IMR-90 (cell line): ENCODE results near the gene CD163. TPM values are rescaled to one million over a fixed set of nuclear protein-coding genes. Genes with fewer than 3 reads are reported as not detected.

Experiments used
- ATAC-seq: fragments of 200-7000 bp; cut with Tn5 transposase; 2 replicates; pipeline ENCODE4 v1.9.1; 2020; ENCODE audit warnings: low read depth, mild to moderate bottlenecking, moderate library complexity
- BruUV-seq: library from RNA; stranded (reverse); fragments of 400-500 nt; replicated peaks from 2 replicates; lab custom pipeline; 2021; lab: Mats Ljungman, UMichigan
- CTCF ChIA-PET: fragments of 300-600 bp; formaldehyde crosslinking; extraction: SDS; loops from one replicate; lab custom pipeline; 2021; ENCODE audit warnings: antibody characterized with exemption; lab: Yijun Ruan, JAX
- POLR2A ChIA-PET: fragments of 300-600 bp; sonication (Branson Sonifier 250); formaldehyde crosslinking; loops from one replicate; lab custom pipeline; 2022; ENCODE audit warnings: antibody characterized with exemption; ENCODE audit not compliant: unreplicated experiment; lab: Charles Lee
- DNase-seq: peaks from one replicate; pipeline ENCODE4 v3.0.0; 2013
- H2AFZ ChIP-seq: replicated peaks from 2 replicates; pipeline ENCODE3; 2013; ENCODE audit warnings: low read length, mild to moderate bottlenecking; ENCODE audit not compliant: poor library complexity
- H2AK5ac ChIP-seq: 2 replicates; pipeline ENCODE4 v1.6.1; 2013; ENCODE audit warnings: low read depth, low read length, inconsistent platforms
- H2AK9ac ChIP-seq: replicated peaks from 2 replicates; pipeline ENCODE3; 2013; ENCODE audit warnings: mild to moderate bottlenecking, low read depth, low read length, moderate library complexity; ENCODE audit not compliant: poor library complexity
- H2BK120ac ChIP-seq: 2 replicates; pipeline ENCODE4 v1.6.1; 2013; ENCODE audit warnings: low read depth, low read length, inconsistent platforms
- H2BK15ac ChIP-seq: 3 replicates; pipeline ENCODE4 v1.6.1; 2013; ENCODE audit warnings: low read depth, low read length, inconsistent platforms
- H2BK20ac ChIP-seq: 2 replicates; pipeline ENCODE4 v1.6.1; 2013; ENCODE audit warnings: low read depth, mild to moderate bottlenecking, inconsistent platforms, low read length, moderate library complexity
- H2BK5ac ChIP-seq: 2 replicates; pipeline ENCODE4 v1.6.1; 2013; ENCODE audit warnings: mild to moderate bottlenecking, low read depth, low read length, inconsistent platforms; ENCODE audit not compliant: poor library complexity, severe bottlenecking
- H3K14ac ChIP-seq: replicated peaks from 2 replicates; pipeline ENCODE4 v1.6.1; 2013; ENCODE audit warnings: low read depth, low read length, inconsistent platforms
- H3K18ac ChIP-seq: 2 replicates; pipeline ENCODE4 v1.6.1; 2013; ENCODE audit warnings: low read depth, low read length, control low read depth
- H3K23ac ChIP-seq: 2 replicates; pipeline ENCODE4 v1.6.1; 2013; ENCODE audit warnings: low read depth, low read length, inconsistent platforms
- H3K27ac ChIP-seq: 2 replicates; pipeline ENCODE4 v1.5.1; 2013; ENCODE audit warnings: mild to moderate bottlenecking, control low read depth, low read length; ENCODE audit not compliant: insufficient read depth
- H3K27me3 ChIP-seq: 2 replicates; pipeline ENCODE4 v1.6.1; 2013; ENCODE audit warnings: low read length; ENCODE audit not compliant: control insufficient read depth, insufficient read depth
- H3K36me3 ChIP-seq: 2 replicates; pipeline ENCODE4 v1.6.1; 2013; ENCODE audit warnings: low read length, mixed read lengths; ENCODE audit not compliant: control insufficient read depth, insufficient read depth
- H3K4ac ChIP-seq: 2 replicates; pipeline ENCODE4 v1.6.1; 2013; ENCODE audit warnings: low read depth, low read length, inconsistent platforms
- H3K4me1 ChIP-seq: 2 replicates; pipeline ENCODE4 v1.6.1; 2013; ENCODE audit warnings: low read length, mixed read lengths; ENCODE audit not compliant: control insufficient read depth, insufficient read depth
- H3K4me2 ChIP-seq: 2 replicates; pipeline ENCODE4 v1.6.1; 2013; ENCODE audit warnings: low read depth, mild to moderate bottlenecking, control low read depth, low read length, moderate library complexity
- H3K4me3 ChIP-seq: 2 replicates; pipeline ENCODE4 v1.5.1; 2013; ENCODE audit warnings: low read depth, mild to moderate bottlenecking, control low read depth, low read length, moderate library complexity; ENCODE audit not compliant: insufficient read depth
- H3K56ac ChIP-seq: 2 replicates; pipeline ENCODE4 v1.6.1; 2013; ENCODE audit warnings: low read length, inconsistent platforms; ENCODE audit not compliant: insufficient read depth; ENCODE audit errors: extremely low read depth
- H3K79me1 ChIP-seq, 2 experiments: 2 replicates each; pipeline ENCODE4 v1.6.1; 2013; ENCODE audit warnings: low read length in 2 of 2, inconsistent platforms in 1 of 2, low read depth in 1 of 2
- H3K9ac ChIP-seq: 2 replicates; pipeline ENCODE4 v1.6.1; 2013; ENCODE audit warnings: low read depth, low read length, control low read depth
- H3K9me1 ChIP-seq: 2 replicates; pipeline ENCODE4 v1.6.1; 2013; ENCODE audit warnings: low read length, inconsistent platforms; ENCODE audit not compliant: insufficient read depth
- H3K9me3 ChIP-seq: 2 replicates; pipeline ENCODE4 v1.6.1; 2013; ENCODE audit warnings: low read length; ENCODE audit not compliant: control insufficient read depth, insufficient read depth
- H4K20me1 ChIP-seq: 2 replicates; pipeline ENCODE4 v1.6.1; 2013; ENCODE audit warnings: low read length, inconsistent platforms; ENCODE audit not compliant: insufficient read depth
- H4K5ac ChIP-seq: 2 replicates; pipeline ENCODE4 v1.6.1; 2013; ENCODE audit warnings: mild to moderate bottlenecking, low read depth, low read length, control low read depth
- H4K8ac ChIP-seq, 2 experiments: 2 replicates each; pipeline ENCODE4 v1.6.1; 2013; ENCODE audit warnings: low read depth in 2 of 2, low read length in 2 of 2, control low read depth in 1 of 2, inconsistent platforms in 1 of 2
- H4K91ac ChIP-seq: 2 replicates; pipeline ENCODE4 v1.6.1; 2013; ENCODE audit warnings: low read depth, low read length, inconsistent platforms; ENCODE audit not compliant: insufficient read depth
- CEBPB ChIP-seq: IDR thresholded peaks from 2 replicates; pipeline ENCODE4 v1.6.1; 2012; ENCODE audit warnings: low read depth, low read length, improper control_type of control experiment
- CTCF ChIP-seq: conservative IDR thresholded peaks from 2 replicates; pipeline ENCODE4 v1.5.1; 2012; ENCODE audit warnings: mild to moderate bottlenecking, low read depth, low read length, improper control_type of control experiment
- MAFK ChIP-seq: IDR thresholded peaks from 2 replicates; pipeline ENCODE4 v1.6.1; 2012; ENCODE audit warnings: low read depth, low read length, improper control_type of control experiment
- MAZ ChIP-seq: IDR thresholded peaks from 2 replicates; pipeline ENCODE4 v1.6.1; 2012; ENCODE audit warnings: low read depth, mild to moderate bottlenecking, low read length, improper control_type of control experiment, moderate library complexity, borderline replicate concordance
- MXI1 ChIP-seq: IDR thresholded peaks from 2 replicates; pipeline ENCODE4 v1.6.1; 2012; ENCODE audit warnings: low read depth, mild to moderate bottlenecking, low read length, moderate library complexity, borderline replicate concordance
- POLR2A ChIP-seq: IDR thresholded peaks from 2 replicates; pipeline ENCODE4 v1.6.1; 2012; ENCODE audit warnings: mild to moderate bottlenecking, low read depth, low read length
- SMC3 ChIP-seq: fragments of 150-350 bp; IDR thresholded peaks from 2 replicates; pipeline ENCODE4 v1.6.1; 2016; ENCODE audit warnings: low read depth, mild to moderate bottlenecking, antibody characterized with exemption, low read length, moderate library complexity
- WGBS, 2 experiments: methylation state at CpG; one replicate each; pipeline versions ENCODE4 v1.1.5 to v1.1.7; 2013; ENCODE audit warnings: missing lambda C conversion rate in 2 of 2; ENCODE audit not compliant: insufficient read length in 1 of 2; ENCODE audit errors: extremely low coverage in 2 of 2; 5-methylcytosine and 5-hydroxymethylcytosine counted together
- dilution Hi-C: fragments of 300-500 bp; cut with HindIII; formaldehyde crosslinking; loops from one replicate; pipeline ENCODE4 v1.14.3; 2018; ENCODE audit warnings: low sequenced_read_pairs; ENCODE audit not compliant: unreplicated experiment
- in situ Hi-C: fragments of 300-500 bp; cut with MboI; formaldehyde crosslinking; loops from 3 replicates; pipeline ENCODE4 v1.14.3; 2019; ENCODE audit warnings: low sequenced_read_pairs, inconsistent platforms, mixed read lengths
- intact Hi-C: fragments of 100-400 bp; cut with micrococcal nuclease; formaldehyde crosslinking; loops from 2 replicates; pipeline ENCODE4 v1.10.0; 2022
- polyA plus RNA-seq, 3 experiments: library from polyadenylated mRNA; depleted of rRNA; stranded (reverse); fragments of >200 nt; gene quantifications; 2 replicates each; pipeline ENCODE4 v1.2.3, GENCODE V29; 2012; ENCODE audit warnings: low replicate concordance in 1 of 3
- total RNA-seq: library from RNA; depleted of rRNA; stranded (reverse); fragments of >200 nt; gene quantifications from 2 replicates; pipeline ENCODE4 v1.2.3, GENCODE V29; 2012

The CD163 gene
- total and polyA plus RNA-seq, 2 of the 4 experiments (the other 2 are of a cell fraction): not detected

GRCh38 chr12:7439579-7440505 lies 63.7 kb downstream of the CD163 start:
- BruUV-seq: no TSS peak
- Histone ChIP-seq H2BK5ac (no peak overlapping the region), H2BK20ac (no peak overlapping the region), H3K4me3 (peak overlapping the region; percentile 43), H3K27me3 (no peaks in the 10 kb centered on the region), H3K9me3 (0 out of 2 replicates have a peak, but pooled peaks cover 3% of the 10 kb centered on the region), H3K79me1 (no peaks in the 10 kb centered on the region), H3K9me1 (no peaks in the 10 kb centered on the region), H2AFZ (peak overlapping the region; percentile 80), H3K36me3 (no peaks in the 10 kb centered on the region), H2AK9ac (no peak overlapping the region), H3K9ac (no peak overlapping the region), H4K20me1 (no peaks in the 10 kb centered on the region), H2AK5ac (no peak overlapping the region), H3K4me1 (no peaks in the 10 kb centered on the region), H2BK15ac (no peak overlapping the region; the same call in 2 of the 3 replicates), H3K18ac (peak overlapping the region; percentile 64; the same call in 1 of the 2 replicates), H3K14ac (peak overlapping the region; percentile 19; the same call in 1 of the 2 replicates), H3K27ac (no peak overlapping the region; the same call in 1 of the 2 replicates), H3K23ac (no peak overlapping the region), H3K4ac (0 out of 2 replicates have a peak overlapping the region, but pooled peaks have one; percentile 0), H4K8ac (peak overlapping the region; percentile 36 to 52; a peak in 2 of 4 replicates), H3K56ac (no peak overlapping the region), H3K4me2 (peak overlapping the region; percentile 82), H4K91ac (no peak overlapping the region), H2BK120ac (0 out of 2 replicates have a peak overlapping the region, but pooled peaks have one; percentile 34), H4K5ac (peak overlapping the region; percentile 92)
- TF ChIP-seq MXI1 (no peak), MAFK (no peak), CEBPB (no peak), POLR2A (peak; percentile 32; the same call in 1 of the 2 replicates), CTCF (peak; percentile 10; the same call in 1 of the 2 replicates), MAZ (no peak), SMC3 (no peak)
- intact Hi-C loops: no loop called here
- ATAC-seq: peak; percentile 92
- in situ Hi-C loops: no loop called here
- peak; percentile 41 for DNase-seq
- 10% methylated on average over 12 of the region's 84 CpGs; no CpG with 5 or more reads in 1 of the 2 experiments for WGBS, 2 experiments
- ChIA-PET POLR2A (interaction anchor here (0.7 kb wide), 1 partner anchor 10 kb away, joined by 3 read pairs; no protein-coding TSS in a partner anchor), CTCF (no interaction called here)
- dilution Hi-C loops: no loop called here
